Loucy (cell line): ENCODE results near the gene MYL11.

ENCODE experiments used
- H2AFZ ChIP-seq: fragments of 200-600 bp; sonication (generic); 2 replicates; pipeline ENCODE4 v1.6.0; 2016; ENCODE audit warnings: antibody characterized with exemption, mild to moderate bottlenecking, low read length, moderate library complexity
- H3F3A ChIP-seq: fragments of 200-600 bp; 2 replicates; pipeline ENCODE4 v1.6.0; 2016; ENCODE audit warnings: antibody characterized with exemption, low read depth, mild to moderate bottlenecking
- H3K27me3 ChIP-seq: fragments of 200-600 bp; sonication (generic); 2 replicates; pipeline ENCODE4 v1.6.1; 2014; ENCODE audit warnings: low read length, mild to moderate bottlenecking; ENCODE audit not compliant: insufficient read depth, poor library complexity, severe bottlenecking
- H3K36me3 ChIP-seq: fragments of 200-600 bp; sonication (generic); 2 replicates; pipeline ENCODE4 v1.6.1; 2016; ENCODE audit warnings: low read length; ENCODE audit not compliant: insufficient read depth
- H3K4me1 ChIP-seq: fragments of 200-600 bp; sonication (generic); 2 replicates; pipeline ENCODE4 v1.5.1; 2014; ENCODE audit warnings: low read length, mild to moderate bottlenecking; ENCODE audit not compliant: insufficient read depth, poor library complexity, severe bottlenecking
- H3K4me2 ChIP-seq: fragments of 200-600 bp; sonication (generic); 2 replicates; pipeline ENCODE4 v1.6.0; 2014; ENCODE audit warnings: antibody characterized with exemption, low read length, low read depth, mild to moderate bottlenecking; ENCODE audit not compliant: poor library complexity, severe bottlenecking
- H3K4me3 ChIP-seq: fragments of 200-600 bp; sonication (generic); 2 replicates; pipeline ENCODE4 v1.5.1; 2014; ENCODE audit warnings: low read length, mild to moderate bottlenecking, mixed read lengths; ENCODE audit not compliant: poor library complexity, severe bottlenecking
- H3K79me2 ChIP-seq: fragments of 200-600 bp; sonication (generic); 2 replicates; pipeline ENCODE4 v1.6.1; 2014; ENCODE audit warnings: low read length; ENCODE audit not compliant: insufficient read depth
- H3K9ac ChIP-seq: fragments of 200-600 bp; sonication (generic); 2 replicates; pipeline ENCODE4 v1.6.0; 2014; ENCODE audit warnings: mild to moderate bottlenecking, low read depth, low read length, moderate library complexity; ENCODE audit not compliant: poor library complexity, severe bottlenecking
- H3K9me2 ChIP-seq: fragments of 200-600 bp; sonication (generic); replicated peaks from 2 replicates; pipeline ENCODE4 v1.6.1; 2016; ENCODE audit warnings: low read depth, low read length, mixed read lengths
- H3K9me3 ChIP-seq: fragments of 200-600 bp; sonication (generic); 2 replicates; pipeline ENCODE4 v1.6.1; 2014; ENCODE audit warnings: mild to moderate bottlenecking, antibody characterized with exemption, low read length, low read depth; ENCODE audit not compliant: insufficient read depth
- H4K20me1 ChIP-seq: fragments of 200-600 bp; sonication (generic); 2 replicates; pipeline ENCODE4 v1.6.0; 2014; ENCODE audit warnings: antibody characterized with exemption, low read length, mild to moderate bottlenecking; ENCODE audit not compliant: insufficient read depth, poor library complexity, severe bottlenecking
- CTCF ChIP-seq: fragments of 200-600 bp; sonication (generic); conservative IDR thresholded peaks from 2 replicates; pipeline ENCODE4 v1.5.1; 2014; ENCODE audit warnings: mild to moderate bottlenecking, antibody characterized with exemption, low read length
- EZH2phosphoT487 ChIP-seq: fragments of 200-600 bp; IDR thresholded peaks from 2 replicates; pipeline ENCODE4 v1.6.1; 2018; ENCODE audit warnings: antibody characterized with exemption, mild to moderate bottlenecking, moderate library complexity, borderline replicate concordance

Gene MYL11

GRCh38 chr16:30361180-30361579 lies 13.4 kb upstream of the MYL11 start:
- H3F3A ChIP-seq, result no peaks in the 10 kb centered on the region
- TF ChIP-seq CTCF (no peak), EZH2phosphoT487 (no peak)
- H3K4me3 ChIP-seq, result no peak overlapping the region
- no peak overlapping the region for H3K9ac ChIP-seq
- H3K4me1 ChIP-seq, result peaks cover 29% of the 10 kb centered on the region
- H2AFZ ChIP-seq, result no peak overlapping the region
- H4K20me1 ChIP-seq, result peaks cover 17% of the 10 kb centered on the region
- no peaks in the 10 kb centered on the region for H3K9me3 ChIP-seq
- H3K27me3 ChIP-seq, result no peaks in the 10 kb centered on the region
- H3K9me2 ChIP-seq, result no peaks in the 10 kb centered on the region
- H3K36me3 ChIP-seq, result peaks cover 39% of the 10 kb centered on the region; the same call in 1 of the 2 replicates
- peaks cover 88% of the 10 kb centered on the region for H3K79me2 ChIP-seq
- no peak overlapping the region for H3K4me2 ChIP-seq

GRCh38 chr16:30365200-30365599 lies 9.4 kb upstream of the MYL11 start:
- Histone ChIP-seq H3K27me3 (no peaks in the 10 kb centered on the region), H3K4me1 (peaks cover 42% of the 10 kb centered on the region), H3K79me2 (peaks cover 90% of the 10 kb centered on the region), H3F3A (no peaks in the 10 kb centered on the region), H3K9me2 (no peaks in the 10 kb centered on the region), H4K20me1 (peaks cover 52% of the 10 kb centered on the region), H3K9me3 (no peaks in the 10 kb centered on the region), H3K4me2 (peak overlapping the region; percentile 98), H3K9ac (peak overlapping the region; percentile 53), H2AFZ (no peak overlapping the region), H3K4me3 (peak overlapping the region; percentile 38), H3K36me3 (peaks cover 13% of the 10 kb centered on the region; the same call in 1 of the 2 replicates)
- TF ChIP-seq CTCF (no peak), EZH2phosphoT487 (no peak)

- Histone ChIP-seq H2AFZ (no peak overlapping the region), H3K27me3 (no peaks in the 10 kb centered on the region), H3K4me1 (peaks cover 45% of the 10 kb centered on the region), H3K79me2 (peaks cover 79% of the 10 kb centered on the region), H3K4me3 (peak overlapping the region; percentile 85), H3K4me2 (peak overlapping the region; percentile 98), H3F3A (no peaks in the 10 kb centered on the region), H3K9me2 (no peaks in the 10 kb centered on the region), H3K9me3 (no peaks in the 10 kb centered on the region), H3K36me3 (peaks cover 6% of the 10 kb centered on the region; the same call in 1 of the 2 replicates), H3K9ac (peak overlapping the region; percentile 78), H4K20me1 (peaks cover 52% of the 10 kb centered on the region)
- TF ChIP-seq CTCF (no peak), EZH2phosphoT487 (no peak)
Observed at GRCh38 chr16:30366511-30366910, 8.1 kb upstream of the MYL11 start.
